A673 (cell line): ENCODE measurements around the gene MYO19. TPM values are rescaled to one million over a fixed set of nuclear protein-coding genes. Genes with fewer than 3 reads are reported as not detected.
A peak's percentile ranks its signal among the peaks of the same experiment; 100 is the strongest.

Experiments used
- BruUV-seq: library from RNA; stranded (reverse); fragments of 400-500 nt; replicated peaks from 2 replicates; lab custom pipeline; 2021; lab: Mats Ljungman, UMichigan
- CTCF ChIA-PET: fragments of 300-600 bp; sonication (Branson Sonifier 250); formaldehyde crosslinking; loops from one replicate; lab custom pipeline; 2022; ENCODE audit warnings: antibody characterized with exemption; lab: Charles Lee
- POLR2A ChIA-PET: fragments of 300-600 bp; sonication (Branson Sonifier 250); formaldehyde crosslinking; loops from one replicate; lab custom pipeline; 2022; ENCODE audit warnings: antibody characterized with exemption; ENCODE audit not compliant: low non-redundant PET; lab: Charles Lee
- DNase-seq: peaks from one replicate; pipeline ENCODE4 v3.0.0-alpha.2; 2015; ENCODE audit warnings: low spot score
- H3K27ac ChIP-seq: fragments of 200-600 bp; sonication (generic); 2 replicates; pipeline ENCODE4 v1.5.1; 2016; ENCODE audit warnings: mixed run types, low read depth, mild to moderate bottlenecking, mixed read lengths, antibody characterized with exemption, low read length; ENCODE audit not compliant: poor library complexity, severe bottlenecking
- H3K27me3 ChIP-seq: fragments of 200-600 bp; sonication (generic); replicated peaks from 2 replicates; pipeline ENCODE4 v1.6.1; 2017; ENCODE audit warnings: mixed run types, low read depth, mild to moderate bottlenecking, mixed read lengths, antibody characterized with exemption, low read length; ENCODE audit not compliant: insufficient read depth, poor library complexity
- H3K36me3 ChIP-seq: fragments of 200-600 bp; sonication (generic); 2 replicates; pipeline ENCODE4 v1.6.1; 2016; ENCODE audit warnings: mixed run types, mild to moderate bottlenecking, mixed read lengths, antibody characterized with exemption, low read length; ENCODE audit not compliant: insufficient read depth, poor library complexity, severe bottlenecking
- H3K4me1 ChIP-seq: fragments of 200-600 bp; sonication (generic); 2 replicates; pipeline ENCODE4 v1.6.1; 2017; ENCODE audit warnings: mixed run types, mild to moderate bottlenecking, mixed read lengths, antibody characterized with exemption, low read length; ENCODE audit not compliant: insufficient read depth, poor library complexity, severe bottlenecking
- H3K4me3 ChIP-seq: fragments of 200-600 bp; sonication (generic); 2 replicates; pipeline ENCODE4 v1.5.1; 2016; ENCODE audit warnings: low read depth, mixed run types, mild to moderate bottlenecking, mixed read lengths, low read length; ENCODE audit not compliant: poor library complexity, severe bottlenecking
- H3K9me3 ChIP-seq: fragments of 200-600 bp; sonication (generic); 2 replicates; pipeline ENCODE4 v1.6.1; 2016; ENCODE audit warnings: mixed run types, low read depth, mild to moderate bottlenecking, mixed read lengths, antibody characterized with exemption, low read length; ENCODE audit not compliant: poor library complexity, severe bottlenecking
- CTCF ChIP-seq: fragments of 300-800, 200-600 bp; sonication (generic); conservative IDR thresholded peaks from 2 replicates; pipeline ENCODE4 v1.5.1; 2017; ENCODE audit warnings: low read depth, mild to moderate bottlenecking, antibody characterized with exemption, low read length, moderate library complexity, mixed read lengths
- EZH2 ChIP-seq: fragments of 200-600 bp; sonication (generic); IDR thresholded peaks from 2 replicates; pipeline ENCODE4 v1.6.1; 2017; ENCODE audit warnings: borderline replicate concordance, low read depth, mild to moderate bottlenecking, mixed read lengths, antibody characterized with exemption, low read length; ENCODE audit not compliant: poor library complexity, severe bottlenecking
- intact Hi-C: fragments of 100-400 bp; cut with micrococcal nuclease; formaldehyde crosslinking; loops from one replicate; pipeline ENCODE4 v1.10.0; 2022; ENCODE audit not compliant: unreplicated experiment
- total RNA-seq: library from RNA; stranded (reverse); gene quantifications from 2 replicates; pipeline ENCODE4 v1.2.3, GENCODE V29; 2021

MYO19 gene
- total RNA-seq, 1 experiment from 2014 or later: 53.0 TPM

GRCh38 chr17:36533935-36534839 lies 481 bp downstream of the MYO19 start:
- DNase-seq: peak; percentile 70
- peaks cover 4% of the 10 kb centered on the region for H3K4me1 ChIP-seq
- no TSS peak for BruUV-seq
- H3K4me3 ChIP-seq: peak overlapping the region; percentile 62
- H3K36me3 ChIP-seq: peaks cover 8% of the 10 kb centered on the region
- H3K27me3 ChIP-seq: no peaks in the 10 kb centered on the region
- TF ChIP-seq CTCF (peak; percentile 51), EZH2 (no peak)
- ChIA-PET CTCF (no interaction called here), POLR2A (no interaction called here)
- intact Hi-C loops: no loop called here
- no peaks in the 10 kb centered on the region for H3K9me3 ChIP-seq
- peak overlapping the region; percentile 92 for H3K27ac ChIP-seq

GRCh38 chr17:36532435-36532975 lies 2.2 kb downstream of the MYO19 start:
- DNase-seq: no peak
- Histone ChIP-seq H3K36me3 (peaks cover 11% of the 10 kb centered on the region), H3K4me1 (peaks cover 4% of the 10 kb centered on the region), H3K27ac (no peak overlapping the region), H3K9me3 (no peaks in the 10 kb centered on the region), H3K27me3 (no peaks in the 10 kb centered on the region), H3K4me3 (no peak overlapping the region)
- ChIA-PET CTCF (no interaction called here), POLR2A (no interaction called here)
- no TSS peak for BruUV-seq
- TF ChIP-seq CTCF (no peak), EZH2 (no peak)
- intact Hi-C loops: no loop called here

GRCh38 chr17:36529121-36529520 lies 5.5 kb downstream of the MYO19 start:
- Histone ChIP-seq H3K27ac (no peak overlapping the region), H3K4me3 (no peak overlapping the region), H3K36me3 (peaks cover 17% of the 10 kb centered on the region), H3K27me3 (no peaks in the 10 kb centered on the region), H3K4me1 (peaks cover 4% of the 10 kb centered on the region), H3K9me3 (no peaks in the 10 kb centered on the region)
- ChIA-PET CTCF (no interaction called here), POLR2A (no interaction called here)
- BruUV-seq: no TSS peak
- DNase-seq: peak; percentile 4
- no peak for TF ChIP-seq EZH2
- no peak for TF ChIP-seq CTCF
- intact Hi-C loops: no loop called here
